Measurements from ENCODE around the gene KCNA2. TPM values are rescaled to one million over a fixed set of nuclear protein-coding genes. Genes with fewer than 3 reads are reported as not detected.

Gene KCNA2
- total and polyA plus RNA-seq, 2 of the 4 experiments (the other 2 are of a cell fraction): not detected

- H3K56ac ChIP-seq (ENCODE audit: extremely low read depth, insufficient read depth, low read length): no peak overlapping the region
- H3K18ac ChIP-seq (ENCODE audit: low read depth, low read length): no peak overlapping the region
- no peak overlapping the region for H3K14ac ChIP-seq (replicated peaks; ENCODE audit: low read depth, low read length)
- TF ChIP-seq CEBPB (IDR thresholded peaks at IDR 0.05; ENCODE audit: low read depth, low read length) (no peak), NFE2L2 (IDR thresholded peaks at IDR 0.05; ENCODE audit: low read depth, low read length) (no peak), SMC3 (IDR thresholded peaks at IDR 0.05; ENCODE audit: low read depth, low read length) (no peak), RFX5 (IDR thresholded peaks at IDR 0.05; ENCODE audit: low read depth, low read length) (no peak), MXI1 (IDR thresholded peaks at IDR 0.05; ENCODE audit: borderline replicate concordance, low read depth, low read length) (no peak), FOS (IDR thresholded peaks at IDR 0.05; ENCODE audit: low read depth, low read length) (no peak), MAZ (IDR thresholded peaks at IDR 0.05; ENCODE audit: borderline replicate concordance, low read depth, low read length) (no peak), RAD21 (IDR thresholded peaks at IDR 0.05; ENCODE audit: low read length) (no peak), CHD1 (IDR thresholded peaks at IDR 0.05; ENCODE audit: low read depth, low read length) (no peak), ELK1 (IDR thresholded peaks at IDR 0.05; ENCODE audit: borderline replicate concordance, low read depth, low read length) (no peak), POLR2A (IDR thresholded peaks at IDR 0.05; ENCODE audit: low read depth, low read length) (no peak), BHLHE40 (IDR thresholded peaks at IDR 0.05; ENCODE audit: low read depth, low read length) (no peak), MAFK (IDR thresholded peaks at IDR 0.05; ENCODE audit: low read depth, low read length) (no peak), RCOR1 (IDR thresholded peaks at IDR 0.05; ENCODE audit: insufficient replicate concordance, low read length) (no peak), CTCF (conservative IDR thresholded peaks at IDR 0.05; ENCODE audit: low read depth, low read length) (no peak), USF2 (IDR thresholded peaks at IDR 0.05; ENCODE audit: low read depth, low read length) (no peak)
- H4K5ac ChIP-seq (ENCODE audit: low read depth, low read length): no peak overlapping the region
- H3K23ac ChIP-seq (ENCODE audit: low read depth, low read length): no peak overlapping the region
- no peak overlapping the region for H2BK120ac ChIP-seq (ENCODE audit: low read depth, low read length)
- BruUV-seq (replicated peaks): no TSS peak
- in situ Hi-C loops (cut with MboI; ENCODE audit: low sequenced_read_pairs): no loop called here
- POLR2A ChIA-PET (ENCODE audit: unreplicated experiment): no interaction called here
- dilution Hi-C loops (cut with HindIII; ENCODE audit: low sequenced_read_pairs, unreplicated experiment): no loop called here
- DNase-seq (no peak), ATAC-seq (ENCODE audit: low read depth) (no peak)
- no peaks in the 10 kb centered on the region for H3K9me3 ChIP-seq (ENCODE audit: control insufficient read depth, insufficient read depth, low read length)
- H2AK5ac ChIP-seq (ENCODE audit: low read depth, low read length): no peak overlapping the region
- H3K4ac ChIP-seq (ENCODE audit: low read depth, low read length): no peak overlapping the region
- no peaks in the 10 kb centered on the region for H3K36me3 ChIP-seq (ENCODE audit: control insufficient read depth, insufficient read depth, low read length)
- no peak overlapping the region for H3K4me2 ChIP-seq (ENCODE audit: low read depth, low read length)
- no peak overlapping the region for H4K91ac ChIP-seq (ENCODE audit: insufficient read depth, low read depth, low read length)
- CTCF ChIA-PET: no interaction called here
- H3K4me1 ChIP-seq (ENCODE audit: control insufficient read depth, insufficient read depth, low read length): peaks cover 5% of the 10 kb centered on the region; the same call in 1 of the 2 replicates
- no peak overlapping the region for H2BK5ac ChIP-seq (ENCODE audit: low read depth, low read length, poor library complexity, severe bottlenecking)
- no peak overlapping the region for H4K8ac ChIP-seq (ENCODE audit: low read depth in 2 of 2, low read length in 2 of 2)
- no peaks in the 10 kb centered on the region for H3K79me1 ChIP-seq (ENCODE audit: low read depth in 1 of 2, low read length in 2 of 2)
- H2BK20ac ChIP-seq (ENCODE audit: low read depth, low read length): no peak overlapping the region
- 67% methylated on average over 1 of the region's 2 CpGs; no CpG with 5 or more reads in 1 of the 2 experiments for WGBS, 2 experiments (ENCODE audit: extremely low coverage in 2 of 2, insufficient read length in 1 of 2)
- intact Hi-C loops (cut with micrococcal nuclease): no loop called here
- H3K27ac ChIP-seq (ENCODE audit: insufficient read depth, low read length): no peak overlapping the region
- H2AK9ac ChIP-seq (replicated peaks; ENCODE audit: low read depth, low read length, poor library complexity): no peak overlapping the region
- no peak overlapping the region for H3K9ac ChIP-seq (ENCODE audit: low read depth, low read length)
- no peak overlapping the region for H2AFZ ChIP-seq (replicated peaks; ENCODE audit: low read length, poor library complexity)
- no peak overlapping the region for H3K4me3 ChIP-seq (ENCODE audit: insufficient read depth, low read depth, low read length)
- no peak overlapping the region for H2BK15ac ChIP-seq (ENCODE audit: low read depth, low read length)
- H4K20me1 ChIP-seq (ENCODE audit: insufficient read depth, low read length): no peaks in the 10 kb centered on the region
- H3K9me1 ChIP-seq (ENCODE audit: insufficient read depth, low read length): no peaks in the 10 kb centered on the region
- peaks cover 7% of the 10 kb centered on the region; the same call in 1 of the 2 replicates for H3K27me3 ChIP-seq (ENCODE audit: control insufficient read depth, insufficient read depth, low read length)
These were observed 31.9 kb upstream of the KCNA2 start for GRCh38 chr1:110638058-110638457.

All from IMR-90 (cell line).